ENCODE data around the gene HNRNPD. TPM values are rescaled to one million over a fixed set of nuclear protein-coding genes. Genes with fewer than 3 reads are reported as not detected.
"Not testable (repeated sequence)": the region's sequence is repeated elsewhere in the genome, so short reads cannot be mapped to it uniquely, and the experiment has no call there.

The HNRNPD gene
- total RNA-seq, 2 experiments from 2014 or later: 405 to 406 TPM

- Mint-ChIP-seq H3K27me3 (ENCODE audit: low read depth) (no peaks in the 10 kb centered on the region), H3K36me3 (ENCODE audit: low read depth) (peaks cover 79% of the 10 kb centered on the region), H3K4me3 (no peak overlapping the region), H3K9me3 (ENCODE audit: insufficient read depth) (no peaks in the 10 kb centered on the region), H3K27ac (no peak overlapping the region), H3K4me1 (ENCODE audit: low read depth) (peaks cover 43% of the 10 kb centered on the region)
- ATAC-seq (peak; percentile 21), DNase-seq (no peak)
- ChIA-PET CTCF (interaction anchor here (1.1 to 1.4 kb wide), 2 partner anchors 68 to 77 kb away, joined by 3 read pairs; no protein-coding TSS in a partner anchor), POLR2A (interaction anchor here (0.9 to 1.2 kb wide), 2 partner anchors 12 to 77 kb away, joined by 3 to 4 read pairs; no protein-coding TSS in a partner anchor)
Observed at GRCh38 chr4:82352825-82353366, 20.9 kb downstream of the HNRNPD start.

- ATAC-seq: no peak
- CTCF ChIA-PET: interaction anchor here (1.1 to 1.4 kb wide), 2 partner anchors 67 to 77 kb away, joined by 3 read pairs; no protein-coding TSS in a partner anchor
- Mint-ChIP-seq H3K4me1 (ENCODE audit: low read depth) (peaks cover 37% of the 10 kb centered on the region), H3K36me3 (ENCODE audit: low read depth) (peaks cover 73% of the 10 kb centered on the region), H3K9me3 (ENCODE audit: insufficient read depth) (no peaks in the 10 kb centered on the region), H3K27me3 (ENCODE audit: low read depth) (no peaks in the 10 kb centered on the region), H3K4me3 (no peak overlapping the region), H3K27ac (peak overlapping the region; percentile 41)
- POLR2A ChIA-PET: interaction anchor here (0.9 to 1.2 kb wide), 3 partner anchors 13 to 77 kb away, joined by 3 to 4 read pairs (median 3); no protein-coding TSS in a partner anchor
- no peak for DNase-seq
Observed at GRCh38 chr4:82352118-82352824, 21.5 kb downstream of the HNRNPD start.

- DNase-seq (no peak), ATAC-seq (no peak)
- ChIA-PET POLR2A (no interaction called here), CTCF (no interaction called here)
- Mint-ChIP-seq H3K36me3 (ENCODE audit: low read depth) (peaks cover 30% of the 10 kb centered on the region), H3K9me3 (ENCODE audit: insufficient read depth) (no peaks in the 10 kb centered on the region), H3K4me3 (no peak overlapping the region), H3K27ac (no peak overlapping the region), H3K27me3 (ENCODE audit: low read depth) (no peaks in the 10 kb centered on the region), H3K4me1 (ENCODE audit: low read depth) (no peaks in the 10 kb centered on the region)
Observed at GRCh38 chr4:82346126-82346525, 27.7 kb downstream of the HNRNPD start.

GRCh38 chr4:82335043-82335442, 38.7 kb downstream of the HNRNPD start:
- Mint-ChIP-seq H3K9me3 (ENCODE audit: insufficient read depth) (no peaks in the 10 kb centered on the region), H3K27ac (no peak overlapping the region), H3K4me1 (ENCODE audit: low read depth) (no peaks in the 10 kb centered on the region), H3K36me3 (ENCODE audit: low read depth) (peaks cover 2% of the 10 kb centered on the region), H3K27me3 (ENCODE audit: low read depth) (no peaks in the 10 kb centered on the region), H3K4me3 (no peak overlapping the region)
- ATAC-seq (no peak), DNase-seq (no peak)
- ChIA-PET CTCF (no interaction called here), POLR2A (no interaction called here)

GRCh38 chr4:82333641-82334040, 40.1 kb downstream of the HNRNPD start:
- H3K9me3 Mint-ChIP-seq (ENCODE audit: insufficient read depth); H3K27me3 Mint-ChIP-seq (ENCODE audit: low read depth); POLR2A ChIA-PET; H3K36me3 Mint-ChIP-seq (ENCODE audit: low read depth); DNase-seq; CTCF ChIA-PET; H3K4me1 Mint-ChIP-seq (ENCODE audit: low read depth); H3K4me3 Mint-ChIP-seq; H3K27ac Mint-ChIP-seq; ATAC-seq: not testable (repeated sequence)

- no peaks in the 10 kb centered on the region for H3K9me3 Mint-ChIP-seq (ENCODE audit: insufficient read depth)
- POLR2A ChIA-PET: no interaction called here
- H3K27me3 Mint-ChIP-seq (ENCODE audit: low read depth): peaks cover 4% of the 10 kb centered on the region
- H3K4me1 Mint-ChIP-seq (ENCODE audit: low read depth): no peaks in the 10 kb centered on the region
- no peak for ATAC-seq
- H3K36me3 Mint-ChIP-seq (ENCODE audit: low read depth): no peaks in the 10 kb centered on the region
- no peak overlapping the region for H3K4me3 Mint-ChIP-seq
- DNase-seq: no peak
- CTCF ChIA-PET: no interaction called here
- no peak overlapping the region for H3K27ac Mint-ChIP-seq
Observed at GRCh38 chr4:82331814-82332213, 42.0 kb downstream of the HNRNPD start.

GRCh38 chr4:82320351-82320750, 53.4 kb downstream of the HNRNPD start:
- H3K27ac Mint-ChIP-seq: no peak overlapping the region
- no peak for DNase-seq
- H3K9me3 Mint-ChIP-seq (ENCODE audit: insufficient read depth): no peaks in the 10 kb centered on the region
- CTCF ChIA-PET: no interaction called here
- POLR2A ChIA-PET: no interaction called here
- no peaks in the 10 kb centered on the region for H3K4me1 Mint-ChIP-seq (ENCODE audit: low read depth)
- ATAC-seq: no peak
- H3K27me3 Mint-ChIP-seq (ENCODE audit: low read depth): peaks cover 11% of the 10 kb centered on the region
- H3K4me3 Mint-ChIP-seq: no peak overlapping the region
- no peaks in the 10 kb centered on the region for H3K36me3 Mint-ChIP-seq (ENCODE audit: low read depth)

GRCh38 chr4:82303063-82303462, 70.7 kb downstream of the HNRNPD start:
- DNase-seq, H3K4me3 Mint-ChIP-seq: not testable (repeated sequence)
- H3K27me3 Mint-ChIP-seq (ENCODE audit: low read depth): peaks cover 16% of the 10 kb centered on the region

More at GRCh38 chr4:82303063-82303462, 70.7 kb downstream of the HNRNPD start:
- POLR2A ChIA-PET; H3K4me1 Mint-ChIP-seq (ENCODE audit: low read depth); H3K36me3 Mint-ChIP-seq (ENCODE audit: low read depth); H3K9me3 Mint-ChIP-seq (ENCODE audit: insufficient read depth); H3K27ac Mint-ChIP-seq; CTCF ChIA-PET; ATAC-seq: not testable (repeated sequence)

Other genes with a start within 250 kb of the HNRNPD start
- gene HNRNPDL, start 56.5 kb upstream of the HNRNPD start, total RNA-seq: 100 to 1,000 TPM; 331 TPM
- 10 to 100 TPM; 45.0 to 45.3 TPM for gene ENOPH1, start 56.6 kb upstream of the HNRNPD start, total RNA-seq
- not detected for gene TMEM150C, start 188.0 kb upstream of the HNRNPD start, total RNA-seq

Data from activated CD8-positive, alpha-beta T cell treated with anti-CD3 and anti-CD28 coated beads, Interleukin-2, amount 10 ng/mL, durations not matched to agents 7 days and 5 days (primary cell).